K562 (cell line): ENCODE data around the gene HELZ2. TPM values are rescaled to one million over a fixed set of nuclear protein-coding genes. Genes with fewer than 3 reads are reported as not detected.

Experiments
- ATAC-seq: fragments of 200-7000 bp; cut with Tn5 transposase; 3 replicates; pipeline ENCODE4 v1.9.1; 2020; ENCODE audit warnings: moderate library complexity
- BruUV-seq: library from RNA; stranded (reverse); fragments of 400-500 nt; replicated peaks from 2 replicates; lab custom pipeline; 2021; lab: Mats Ljungman, UMichigan
- CTCF ChIA-PET: fragments of 300-600 bp; formaldehyde crosslinking; extraction: SDS; loops from one replicate; lab custom pipeline; 2021; ENCODE audit warnings: low intra/inter-chr PET ratio; lab: Yijun Ruan, JAX
- POLR2A ChIA-PET: fragments of 300-600, 350-650 bp; sonication (Branson Sonifier 250); formaldehyde crosslinking; extraction: SDS; loops from one replicate; lab custom pipeline; 2021; ENCODE audit warnings: antibody characterized with exemption, inconsistent platforms; lab: Yijun Ruan, JAX
- DNase-seq, 4 experiments: peaks; one replicate each; pipeline versions ENCODE4 v3.0.0 to v3.0.0-alpha.2; 2011 to 2018; ENCODE audit warnings: low spot score in 3 of 4, mixed read lengths in 3 of 4; ENCODE audit errors: extremely low read depth in 1 of 4
- FAIRE-seq: peaks from 2 replicates; lab custom pipeline; 2011; peaks lifted over from hg19 to GRCh38; lab: Jason Lieb, UNC
- H2AFZ ChIP-seq: 2 replicates; pipeline ENCODE4 v1.6.0; 2011; ENCODE audit warnings: low read depth, low read length, control low read depth, inconsistent platforms
- H3K27ac ChIP-seq: fragments of 200-600 bp; 3 replicates; pipeline ENCODE4 v1.8.0; 2011; ENCODE audit warnings: low read depth, mild to moderate bottlenecking, control low read depth, inconsistent platforms, low read length, moderate library complexity, mixed read lengths; ENCODE audit errors: extremely low read depth
- H3K27me3 ChIP-seq, 2 experiments: fragments of 300-600 bp in 1 of 2; 2 replicates in 1 of 2; 3 replicates in 1 of 2; pipeline versions ENCODE4 v1.6.0 to v1.8.0; 2011; ENCODE audit warnings: inconsistent platforms in 2 of 2, low read length in 2 of 2, mild to moderate bottlenecking in 1 of 2, mixed read lengths in 1 of 2, moderate library complexity in 1 of 2; ENCODE audit not compliant: control insufficient read depth in 2 of 2, insufficient read depth in 2 of 2
- H3K36me3 ChIP-seq: fragments of 300-600 bp; 3 replicates; pipeline ENCODE4 v1.8.0; 2011; ENCODE audit warnings: mild to moderate bottlenecking, low read length, inconsistent platforms; ENCODE audit not compliant: control insufficient read depth, insufficient read depth
- H3K4me1 ChIP-seq, 2 experiments: fragments of 200-600 bp in 1 of 2; replicated peaks in 1 of 2; 2 replicates in 1 of 2; 3 replicates in 1 of 2; pipeline versions ENCODE4 v1.5.1 to v1.8.0; 2011; ENCODE audit warnings: inconsistent platforms in 2 of 2, low read length in 2 of 2, mild to moderate bottlenecking in 1 of 2, mixed read lengths in 1 of 2, moderate library complexity in 1 of 2; ENCODE audit not compliant: control insufficient read depth in 2 of 2, insufficient read depth in 2 of 2
- H3K4me2 ChIP-seq: 2 replicates; pipeline ENCODE4 v1.6.1; 2011; ENCODE audit warnings: low read length, control low read depth, inconsistent platforms, mixed read lengths; ENCODE audit not compliant: insufficient read depth
- H3K4me3 ChIP-seq: fragments of 200-600 bp; sonication (generic), shearing (Covaris generic); 2 replicates; pipeline ENCODE4 v1.5.1; 2016; ENCODE audit warnings: control low read depth, inconsistent platforms
- H3K79me2 ChIP-seq: fragments of 200-600 bp; 3 replicates; pipeline ENCODE4 v1.8.0; 2011; ENCODE audit warnings: low read length, inconsistent platforms; ENCODE audit not compliant: control insufficient read depth, insufficient read depth
- H3K9ac ChIP-seq, 2 experiments: 2 replicates each; pipeline versions ENCODE4 v1.6.0 to v1.6.1; 2011; ENCODE audit warnings: low read depth in 2 of 2, low read length in 2 of 2, control low read depth in 1 of 2, inconsistent platforms in 1 of 2, mild to moderate bottlenecking in 1 of 2, mixed read lengths in 1 of 2; ENCODE audit not compliant: insufficient read depth in 1 of 2
- H3K9me1 ChIP-seq: one replicate; pipeline ENCODE4 v1.6.0; 2011; ENCODE audit warnings: inconsistent platforms, mild to moderate bottlenecking, low read length, moderate library complexity; ENCODE audit not compliant: control insufficient read depth, insufficient read depth
- H3K9me3 ChIP-seq: replicated peaks from 2 replicates; pipeline ENCODE4 v1.5.1; 2011; ENCODE audit warnings: low read depth, low read length, inconsistent platforms; ENCODE audit not compliant: control insufficient read depth, insufficient read depth
- H4K20me1 ChIP-seq: replicated peaks from 2 replicates; pipeline ENCODE4 v1.6.1; 2011; ENCODE audit warnings: low read length, inconsistent platforms, mixed read lengths; ENCODE audit not compliant: control insufficient read depth, insufficient read depth
- ATF4 ChIP-seq: fragments of 450-650 bp; formaldehyde crosslinking; IDR thresholded peaks from 2 replicates; pipeline ENCODE4 v1.4.0; 2022; ENCODE audit warnings: mild to moderate bottlenecking, moderate library complexity
- CAMTA2 ChIP-seq: fragments of 250-450 bp; sonication (Bioruptor Pico); conservative IDR thresholded peaks from 2 replicates; pipeline ENCODE4 v1.5.1; 2022
- DLX4 ChIP-seq: fragments of 250-450 bp; sonication (Bioruptor Pico); IDR thresholded peaks from 2 replicates; pipeline ENCODE4 v1.6.1; 2021; ENCODE audit warnings: mild to moderate bottlenecking
- EGR1 ChIP-seq: fragments of 450-650 bp; conservative IDR thresholded peaks from 2 replicates; pipeline ENCODE4 v1.6.1; 2017; ENCODE audit warnings: mild to moderate bottlenecking
- L3MBTL2 ChIP-seq: fragments of 450-650 bp; IDR thresholded peaks from 2 replicates; pipeline ENCODE4 v1.6.1; 2016; ENCODE audit warnings: mild to moderate bottlenecking, moderate library complexity
- MAZ ChIP-seq, 2 experiments: fragments of 450-650 bp in 1 of 2; sonication (generic) in 1 of 2; formaldehyde crosslinking; IDR thresholded peaks in 1 of 2; conservative IDR thresholded peaks in 1 of 2; 2 replicates each; pipeline versions ENCODE4 v1.4.0 to v1.5.0; 2020; ENCODE audit warnings: mild to moderate bottlenecking in 1 of 2, missing genetic modification reagents in 1 of 2
- MED1 ChIP-seq: sonication (generic); formaldehyde crosslinking; IDR thresholded peaks from 2 replicates; pipeline ENCODE4 v1.8.1; 2023; ENCODE audit warnings: missing genetic modification reagents, borderline replicate concordance
- MTF1 ChIP-seq: fragments of 250-450 bp; sonication (Bioruptor Pico); IDR thresholded peaks from 2 replicates; pipeline ENCODE4 v1.9.0; 2021; ENCODE audit warnings: moderate library complexity, mild to moderate bottlenecking, inconsistent platforms, borderline replicate concordance
- NRF1 ChIP-seq, 2 experiments: fragments of 450-650 bp; IDR thresholded peaks in 1 of 2; conservative IDR thresholded peaks in 1 of 2; 2 replicates each; pipeline ENCODE4 v1.6.1; 2014; ENCODE audit warnings: mild to moderate bottlenecking in 2 of 2
- NUFIP1 ChIP-seq: fragments of 450-650 bp; IDR thresholded peaks from 2 replicates; pipeline ENCODE4 v1.6.1; 2018; ENCODE audit not compliant: partially characterized antibody
- PURB ChIP-seq: sonication (generic); formaldehyde crosslinking; IDR thresholded peaks from 2 replicates; pipeline ENCODE4 v1.9.0; 2021; ENCODE audit warnings: low read depth, mild to moderate bottlenecking, missing genetic modification reagents
- SRSF3 ChIP-seq: fragments of 200-400 bp; formaldehyde crosslinking; IDR thresholded peaks from 2 replicates; pipeline ENCODE4 v1.6.1; 2016; ENCODE audit warnings: mild to moderate bottlenecking, low read length, moderate library complexity; ENCODE audit not compliant: insufficient read depth
- TCF7L2 ChIP-seq: fragments of 150-350 bp; IDR thresholded peaks from 2 replicates; pipeline ENCODE4 v1.6.1; 2016; ENCODE audit warnings: low read depth, mild to moderate bottlenecking, low read length, moderate library complexity
- WGBS: fragments of 100-300 bp; shearing (Covaris generic); methylation state at CpG from one replicate; pipeline ENCODE4 v1.1.6; 2016; ENCODE audit warnings: low coverage, mixed read lengths; ENCODE audit not compliant: insufficient coverage; ENCODE audit errors: missing lambda C conversion rate; 5-methylcytosine and 5-hydroxymethylcytosine counted together
- in situ Hi-C: fragments of 300-500 bp; cut with MboI; formaldehyde crosslinking; loops from 4 replicates; pipeline ENCODE4 v1.15.0; 2018; ENCODE audit warnings: inconsistent platforms, mixed read lengths
- intact Hi-C: fragments of 100-400 bp; cut with micrococcal nuclease; formaldehyde crosslinking; loops from 2 replicates; pipeline ENCODE4 v1.14.2; 2022
- polyA plus RNA-seq, 8 experiments: library from polyadenylated mRNA; depleted of rRNA in 4 of 8; stranded (reverse) in 5 of 8; unstranded in 3 of 8; fragments of >200 nt; fragmentation: Nextera tagmentation in 2 of 8; fragmentation: Illumina TruSeq in 1 of 8; extraction: Ambion mirVana in 2 of 8; extraction: Trizol in 1 of 8; gene quantifications; 2 replicates each; pipeline versions ENCODE4 v1.2.1 to v1.2.3, GENCODE V29; 2011 to 2014; ENCODE audit warnings: inconsistent platforms in 1 of 8, missing spikeins in 1 of 8
- total RNA-seq, 7 experiments: library from RNA; depleted of rRNA in 6 of 7; stranded (reverse); fragments of >200 nt in 6 of 7; fragmentation: Illumina TruSeq in 2 of 7; extraction: Trizol in 2 of 7; gene quantifications; 2 replicates each; pipeline versions ENCODE4 v1.2.1 to v1.2.3, GENCODE V29; 2011 to 2021; ENCODE audit warnings: low replicate concordance in 1 of 7
- TF ChIP-seq, protein P1 (sequence below), 2 experiments: fragments of 150-350 bp in 1 of 2; IDR thresholded peaks; 2 replicates each; pipeline ENCODE4 v1.6.1; 2012 to 2016; ENCODE audit warnings: low read depth in 2 of 2, low read length in 2 of 2, mild to moderate bottlenecking in 1 of 2, moderate library complexity in 1 of 2
- TF ChIP-seq, protein P2 (sequence below): IDR thresholded peaks from 3 replicates; pipeline ENCODE4 v1.6.1; 2011; ENCODE audit warnings: borderline replicate concordance, mild to moderate bottlenecking; ENCODE audit not compliant: insufficient read length, insufficient read depth

The HELZ2 gene
- total and polyA plus RNA-seq, 9 of the 15 experiments (the other 6 are each of a cell fraction or from before 2014, with no cell fraction given): 0.03 to 7.8 (median 2.9) TPM; not detected in 1

GRCh38 chr20:63553251-63553932 lies 20.6 kb downstream of the HELZ2 start:
- POLR2A ChIA-PET: interaction anchor here (0.6 to 1.5 kb wide), 5 partner anchors 17 to 331 kb away, joined by 3 to 7 read pairs (median 3); partner anchors contain the start of gene PPDPF
- H3K9ac ChIP-seq: peak overlapping the region; percentile 55 to 91
- H3K36me3 ChIP-seq: no peaks in the 10 kb centered on the region
- H3K27me3 ChIP-seq: no peaks in the 10 kb centered on the region; a peak in 1 of 5 replicates
- CTCF ChIA-PET: interaction anchor here (0.7 kb wide), 1 partner anchor 57 kb away, joined by 3 read pairs; no protein-coding TSS in a partner anchor
- peak overlapping the region; percentile 76 for H3K4me3 ChIP-seq
- peak; percentile 91 to 93 (median 92) for DNase-seq
- no TSS peak for BruUV-seq
- no peaks in the 10 kb centered on the region for H3K9me3 ChIP-seq
- in situ Hi-C loops (no loop called here), intact Hi-C loops (loop anchor here (10.0 kb wide), 1 partner anchor 311 kb away; the partner anchor contains the start of genes ABHD16B and TPD52L2)
- H3K27ac ChIP-seq: peak overlapping the region; percentile 60
- H3K9me1 ChIP-seq: no peaks in the 10 kb centered on the region
- no peaks in the 10 kb centered on the region for H3K79me2 ChIP-seq
- peak; percentile 86 for ATAC-seq
- WGBS: 1% methylated on average over 16 of the region's 37 CpGs
- peak; percentile 96 for FAIRE-seq
- H3K4me2 ChIP-seq: peak overlapping the region; percentile 84
- H2AFZ ChIP-seq: peak overlapping the region; percentile 89
- H4K20me1 ChIP-seq: no peaks in the 10 kb centered on the region
- peaks cover 15 to 69% of the 10 kb centered on the region in 2 experiments for H3K4me1 ChIP-seq
- TF ChIP-seq DLX4 (no peak), TCF7L2 (no peak), MAZ (CRISPR knock-in tag; conservative IDR thresholded peaks at IDR 0.05 in 1 of 2, IDR thresholded peaks at IDR 0.05 in 1 of 2) (peak; percentile 45 to 60; a peak in 2 of 4 replicates), MED1 (no peak), PURB (no peak), SRSF3 (no peak), MTF1 (no peak), CAMTA2 (CRISPR knock-in tag) (no peak), ATF4 (CRISPR knock-in tag) (no peak), NUFIP1 (no peak), EGR1 (no peak), NRF1 (conservative IDR thresholded peaks at IDR 0.05 in 1 of 2, IDR thresholded peaks at IDR 0.05 in 1 of 2) (peak; percentile 86 to 87), L3MBTL2 (no peak)
- TF ChIP-seq, protein P1, sequence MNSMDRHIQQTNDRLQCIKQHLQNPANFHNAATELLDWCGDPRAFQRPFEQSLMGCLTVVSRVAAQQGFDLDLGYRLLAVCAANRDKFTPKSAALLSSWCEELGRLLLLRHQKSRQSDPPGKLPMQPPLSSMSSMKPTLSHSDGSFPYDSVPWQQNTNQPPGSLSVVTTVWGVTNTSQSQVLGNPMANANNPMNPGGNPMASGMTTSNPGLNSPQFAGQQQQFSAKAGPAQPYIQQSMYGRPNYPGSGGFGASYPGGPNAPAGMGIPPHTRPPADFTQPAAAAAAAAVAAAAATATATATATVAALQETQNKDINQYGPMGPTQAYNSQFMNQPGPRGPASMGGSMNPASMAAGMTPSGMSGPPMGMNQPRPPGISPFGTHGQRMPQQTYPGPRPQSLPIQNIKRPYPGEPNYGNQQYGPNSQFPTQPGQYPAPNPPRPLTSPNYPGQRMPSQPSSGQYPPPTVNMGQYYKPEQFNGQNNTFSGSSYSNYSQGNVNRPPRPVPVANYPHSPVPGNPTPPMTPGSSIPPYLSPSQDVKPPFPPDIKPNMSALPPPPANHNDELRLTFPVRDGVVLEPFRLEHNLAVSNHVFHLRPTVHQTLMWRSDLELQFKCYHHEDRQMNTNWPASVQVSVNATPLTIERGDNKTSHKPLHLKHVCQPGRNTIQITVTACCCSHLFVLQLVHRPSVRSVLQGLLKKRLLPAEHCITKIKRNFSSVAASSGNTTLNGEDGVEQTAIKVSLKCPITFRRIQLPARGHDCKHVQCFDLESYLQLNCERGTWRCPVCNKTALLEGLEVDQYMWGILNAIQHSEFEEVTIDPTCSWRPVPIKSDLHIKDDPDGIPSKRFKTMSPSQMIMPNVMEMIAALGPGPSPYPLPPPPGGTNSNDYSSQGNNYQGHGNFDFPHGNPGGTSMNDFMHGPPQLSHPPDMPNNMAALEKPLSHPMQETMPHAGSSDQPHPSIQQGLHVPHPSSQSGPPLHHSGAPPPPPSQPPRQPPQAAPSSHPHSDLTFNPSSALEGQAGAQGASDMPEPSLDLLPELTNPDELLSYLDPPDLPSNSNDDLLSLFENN (IDR thresholded peaks at IDR 0.05; ENCODE audit: low read depth in 2 of 2, low read length in 2 of 2): no peak
- TF ChIP-seq, protein P2, sequence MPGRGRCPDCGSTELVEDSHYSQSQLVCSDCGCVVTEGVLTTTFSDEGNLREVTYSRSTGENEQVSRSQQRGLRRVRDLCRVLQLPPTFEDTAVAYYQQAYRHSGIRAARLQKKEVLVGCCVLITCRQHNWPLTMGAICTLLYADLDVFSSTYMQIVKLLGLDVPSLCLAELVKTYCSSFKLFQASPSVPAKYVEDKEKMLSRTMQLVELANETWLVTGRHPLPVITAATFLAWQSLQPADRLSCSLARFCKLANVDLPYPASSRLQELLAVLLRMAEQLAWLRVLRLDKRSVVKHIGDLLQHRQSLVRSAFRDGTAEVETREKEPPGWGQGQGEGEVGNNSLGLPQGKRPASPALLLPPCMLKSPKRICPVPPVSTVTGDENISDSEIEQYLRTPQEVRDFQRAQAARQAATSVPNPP: no peak
